ENCODE data around the gene APOD. TPM values are rescaled to one million over a fixed set of nuclear protein-coding genes. Genes with fewer than 3 reads are reported as not detected.

APOD gene
- total RNA-seq, 1 donor from 2014 or later, result 1.8 TPM

GRCh38 chr3:195549931-195550519 is 33.7 kb downstream of the APOD start:
- Mint-ChIP-seq H3K9me3 (no peaks in the 10 kb centered on the region), H3K4me3 (peak overlapping the region; percentile 76), H3K27ac (peak overlapping the region; percentile 93), H3K4me1 (peaks cover 71% of the 10 kb centered on the region), H3K36me3 (ENCODE audit: low read depth) (no peaks in the 10 kb centered on the region), H3K27me3 (no peaks in the 10 kb centered on the region)
- intact Hi-C loops (cut with micrococcal nuclease), result loop anchor here (1.0 to 10.0 kb wide), 3 partner anchors 8 to 1065 kb away; partner anchors contain the start of gene ATP13A3
- DNase-seq, result peak; percentile 94

- no peak for DNase-seq
- no peaks in the 10 kb centered on the region for H3K36me3 Mint-ChIP-seq (ENCODE audit: low read depth)
- no peaks in the 10 kb centered on the region for H3K27me3 Mint-ChIP-seq
- intact Hi-C loops (cut with micrococcal nuclease), result loop anchor here (1.0 to 10.0 kb wide), 2 partner anchors 37 to 1064 kb away; partner anchors contain the start of gene ATP13A3
- H3K27ac Mint-ChIP-seq, result no peak overlapping the region
- H3K4me3 Mint-ChIP-seq, result peak overlapping the region; percentile 52
- H3K4me1 Mint-ChIP-seq, result peaks cover 74% of the 10 kb centered on the region
- no peaks in the 10 kb centered on the region for H3K9me3 Mint-ChIP-seq
These were observed 34.8 kb downstream of the APOD start for GRCh38 chr3:195548987-195549386.

- H3K9me3 Mint-ChIP-seq, result no peaks in the 10 kb centered on the region
- intact Hi-C loops (cut with micrococcal nuclease), result loop anchor here (10.0 kb wide), 1 partner anchor 1064 kb away; the partner anchor contains the start of gene ATP13A3
- peaks cover 77% of the 10 kb centered on the region for H3K4me1 Mint-ChIP-seq
- peak overlapping the region; percentile 52 for H3K4me3 Mint-ChIP-seq
- DNase-seq, result no peak
- peak overlapping the region; percentile 56 for H3K27ac Mint-ChIP-seq
- no peaks in the 10 kb centered on the region for H3K36me3 Mint-ChIP-seq (ENCODE audit: low read depth)
- no peaks in the 10 kb centered on the region for H3K27me3 Mint-ChIP-seq
These were observed 35.2 kb downstream of the APOD start for GRCh38 chr3:195548501-195548900.

GRCh38 chr3:195548006-195548405 is 35.7 kb downstream of the APOD start:
- H3K4me1 Mint-ChIP-seq, result peaks cover 73% of the 10 kb centered on the region
- no peaks in the 10 kb centered on the region for H3K27me3 Mint-ChIP-seq
- no peaks in the 10 kb centered on the region for H3K36me3 Mint-ChIP-seq (ENCODE audit: low read depth)
- peak overlapping the region; percentile 56 for H3K27ac Mint-ChIP-seq
- DNase-seq, result no peak
- peak overlapping the region; percentile 52 for H3K4me3 Mint-ChIP-seq
- intact Hi-C loops (cut with micrococcal nuclease), result loop anchor here (10.0 kb wide), 1 partner anchor 1063 kb away; the partner anchor contains the start of gene ATP13A3
- no peaks in the 10 kb centered on the region for H3K9me3 Mint-ChIP-seq

- H3K9me3 Mint-ChIP-seq, result no peaks in the 10 kb centered on the region
- H3K36me3 Mint-ChIP-seq (ENCODE audit: low read depth), result peaks cover 3% of the 10 kb centered on the region
- H3K4me1 Mint-ChIP-seq, result peaks cover 65% of the 10 kb centered on the region
- peak overlapping the region; percentile 55 for H3K4me3 Mint-ChIP-seq
- DNase-seq, result peak; percentile 74
- H3K27ac Mint-ChIP-seq, result peak overlapping the region; percentile 87
- H3K27me3 Mint-ChIP-seq, result no peaks in the 10 kb centered on the region
- intact Hi-C loops (cut with micrococcal nuclease), result loop anchor here (10.0 kb wide), 1 partner anchor 1061 kb away; the partner anchor contains the start of gene ATP13A3
These were observed 37.6 kb downstream of the APOD start for GRCh38 chr3:195546130-195546560.

GRCh38 chr3:195544634-195545033 is 39.1 kb downstream of the APOD start:
- intact Hi-C loops (cut with micrococcal nuclease), result loop anchor here (5.0 to 10.0 kb wide), 4 partner anchors 272 to 1060 kb away; partner anchors contain the start of genes ATP13A3, LSG1, TNK2 and XXYLT1
- no peak for DNase-seq
- peak overlapping the region; percentile 87 for H3K27ac Mint-ChIP-seq
- peak overlapping the region; percentile 89 for H3K4me3 Mint-ChIP-seq
- no peaks in the 10 kb centered on the region for H3K9me3 Mint-ChIP-seq
- H3K4me1 Mint-ChIP-seq, result peaks cover 68% of the 10 kb centered on the region
- no peaks in the 10 kb centered on the region for H3K27me3 Mint-ChIP-seq
- peaks cover 13% of the 10 kb centered on the region for H3K36me3 Mint-ChIP-seq (ENCODE audit: low read depth)

- intact Hi-C loops (cut with micrococcal nuclease), result loop anchor here (5.0 to 10.0 kb wide), 4 partner anchors 272 to 1059 kb away; partner anchors contain the start of genes ATP13A3, LSG1, TNK2 and XXYLT1
- peak; percentile 66 for DNase-seq
- H3K9me3 Mint-ChIP-seq, result no peaks in the 10 kb centered on the region
- H3K27ac Mint-ChIP-seq, result peak overlapping the region; percentile 87
- peaks cover 72% of the 10 kb centered on the region for H3K4me1 Mint-ChIP-seq
- peaks cover 17% of the 10 kb centered on the region for H3K36me3 Mint-ChIP-seq (ENCODE audit: low read depth)
- no peaks in the 10 kb centered on the region for H3K27me3 Mint-ChIP-seq
- H3K4me3 Mint-ChIP-seq, result peak overlapping the region; percentile 89
These were observed 39.6 kb downstream of the APOD start for GRCh38 chr3:195544230-195544536.

GRCh38 chr3:195543500-195544229 is 40.1 kb downstream of the APOD start:
- Mint-ChIP-seq H3K27me3 (no peaks in the 10 kb centered on the region), H3K36me3 (ENCODE audit: low read depth) (peaks cover 17% of the 10 kb centered on the region), H3K9me3 (no peaks in the 10 kb centered on the region), H3K27ac (peak overlapping the region; percentile 87), H3K4me1 (peaks cover 73% of the 10 kb centered on the region), H3K4me3 (peak overlapping the region; percentile 89)
- no peak for DNase-seq
- intact Hi-C loops (cut with micrococcal nuclease), result loop anchor here (2.0 to 10.0 kb wide), 5 partner anchors 19 to 1059 kb away; partner anchors contain the start of genes ATP13A3, LSG1, TNK2 and XXYLT1

- Mint-ChIP-seq H3K36me3 (ENCODE audit: low read depth) (peaks cover 20% of the 10 kb centered on the region), H3K27ac (peak within 1 kb of the TSS; percentile 87), H3K4me1 (peaks cover 72% of the 10 kb centered on the region), H3K4me3 (peak within 1 kb of the TSS; percentile 89), H3K27me3 (no peaks in the 10 kb centered on the region), H3K9me3 (no peaks in the 10 kb centered on the region)
- DNase-seq, result peak; percentile 97
- intact Hi-C loops (cut with micrococcal nuclease), result loop anchor here (1.0 to 10.0 kb wide), 6 partner anchors 7 to 1058 kb away; partner anchors contain the start of genes ATP13A3, LSG1, TNK2 and XXYLT1
These were observed 40.8 kb downstream of the APOD start, which contains the start of gene PPP1R2 for GRCh38 chr3:195542698-195543499. TSS of gene PPP1R2 (minus strand) at chr3:195543325. CDS start at chr3:195543025, 300 bp downstream.

- peaks cover 21% of the 10 kb centered on the region for H3K36me3 Mint-ChIP-seq (ENCODE audit: low read depth)
- no peaks in the 10 kb centered on the region for H3K9me3 Mint-ChIP-seq
- peak; percentile 70 for DNase-seq
- H3K27me3 Mint-ChIP-seq, result no peaks in the 10 kb centered on the region
- H3K27ac Mint-ChIP-seq, result peak overlapping the region; percentile 86
- H3K4me3 Mint-ChIP-seq, result peak overlapping the region; percentile 89
- peaks cover 73% of the 10 kb centered on the region for H3K4me1 Mint-ChIP-seq
- intact Hi-C loops (cut with micrococcal nuclease), result loop anchor here (1.0 to 10.0 kb wide), 6 partner anchors 8 to 1058 kb away; partner anchors contain the start of genes ATP13A3, LSG1, TNK2 and XXYLT1
These were observed 41.4 kb downstream of the APOD start for GRCh38 chr3:195542316-195542697.

GRCh38 chr3:195540511-195540910 is 43.2 kb downstream of the APOD start:
- intact Hi-C loops (cut with micrococcal nuclease), result loop anchor here (5.0 to 10.0 kb wide), 4 partner anchors 268 to 1056 kb away; partner anchors contain the start of genes ATP13A3, LSG1, TNK2 and XXYLT1
- peak overlapping the region; percentile 81 for H3K27ac Mint-ChIP-seq
- H3K27me3 Mint-ChIP-seq, result no peaks in the 10 kb centered on the region
- peak overlapping the region; percentile 89 for H3K4me3 Mint-ChIP-seq
- H3K36me3 Mint-ChIP-seq (ENCODE audit: low read depth), result peaks cover 25% of the 10 kb centered on the region
- DNase-seq, result no peak
- peaks cover 61% of the 10 kb centered on the region for H3K4me1 Mint-ChIP-seq
- H3K9me3 Mint-ChIP-seq, result no peaks in the 10 kb centered on the region

GRCh38 chr3:195540027-195540426 is 43.7 kb downstream of the APOD start:
- no peak for DNase-seq
- Mint-ChIP-seq H3K4me1 (peaks cover 62% of the 10 kb centered on the region), H3K36me3 (ENCODE audit: low read depth) (peaks cover 27% of the 10 kb centered on the region), H3K27me3 (no peaks in the 10 kb centered on the region), H3K9me3 (no peaks in the 10 kb centered on the region), H3K4me3 (peak overlapping the region; percentile 89), H3K27ac (peak overlapping the region; percentile 81)
- intact Hi-C loops (cut with micrococcal nuclease), result loop anchor here (5.0 to 10.0 kb wide), 4 partner anchors 268 to 1055 kb away; partner anchors contain the start of genes ATP13A3, LSG1, TNK2 and XXYLT1

- no peaks in the 10 kb centered on the region for H3K27me3 Mint-ChIP-seq
- peaks cover 62% of the 10 kb centered on the region for H3K4me1 Mint-ChIP-seq
- peak overlapping the region; percentile 64 for H3K27ac Mint-ChIP-seq
These were observed 44.3 kb downstream of the APOD start for GRCh38 chr3:195539479-195539878.

More at GRCh38 chr3:195539479-195539878, 44.3 kb downstream of the APOD start:
- DNase-seq, result no peak
- Mint-ChIP-seq H3K4me3 (peak overlapping the region; percentile 89), H3K36me3 (ENCODE audit: low read depth) (peaks cover 30% of the 10 kb centered on the region), H3K9me3 (no peaks in the 10 kb centered on the region)
- intact Hi-C loops (cut with micrococcal nuclease), result no loop called here
